SK-N-SH (cell line): ENCODE results near the gene SOX10. TPM values are rescaled to one million over a fixed set of nuclear protein-coding genes. Genes with fewer than 3 reads are reported as not detected.

ENCODE experiments used
- CTCF ChIA-PET: fragments of 300-600, 350-600 bp; formaldehyde crosslinking; extraction: SDS; loops from one replicate; lab custom pipeline; 2021; lab: Yijun Ruan, JAX
- POLR2A ChIA-PET: fragments of 350-600 bp; sonication (Branson Sonifier 250); formaldehyde crosslinking; extraction: SDS; loops from one replicate; lab custom pipeline; 2020; ENCODE audit warnings: antibody characterized with exemption, inconsistent platforms; lab: Yijun Ruan, JAX
- DNase-seq: peaks from one replicate; pipeline ENCODE4 v3.0.0; 2012
- H2AFZ ChIP-seq: fragments of 200-600 bp; sonication (generic); 2 replicates; pipeline ENCODE4 v1.8.1; 2016; ENCODE audit warnings: antibody characterized with exemption, mild to moderate bottlenecking, low read depth
- H3F3A ChIP-seq: fragments of 200-600 bp; sonication (generic); replicated peaks from 2 replicates; pipeline ENCODE3; 2016; ENCODE audit warnings: antibody characterized with exemption, mild to moderate bottlenecking; ENCODE audit not compliant: insufficient read depth
- H3K27ac ChIP-seq, 2 experiments: fragments of 200-500 bp in 1 of 2; fragments of 200-600 bp in 1 of 2; sonication (Bioruptor generic) in 1 of 2; sonication (generic), shearing (Covaris generic) in 1 of 2; 2 replicates each; pipeline versions ENCODE4 v1.5.1 to v1.6.1; 2014 to 2016; ENCODE audit warnings: low read depth in 2 of 2, inconsistent platforms in 1 of 2, low read length in 1 of 2, mild to moderate bottlenecking in 1 of 2, mixed read lengths in 1 of 2
- H3K27me3 ChIP-seq: fragments of 200-600 bp; sonication (generic), shearing (Covaris generic); 2 replicates; pipeline ENCODE4 v1.6.1; 2016; ENCODE audit warnings: mixed run types; ENCODE audit not compliant: insufficient read depth
- H3K36me3 ChIP-seq, 2 experiments: fragments of 200-500 bp in 1 of 2; fragments of 200-600 bp in 1 of 2; sonication (Bioruptor generic) in 1 of 2; sonication (generic) in 1 of 2; replicated peaks in 1 of 2; 2 replicates each; pipeline versions ENCODE3 to v1.5.1; 2014 to 2016; ENCODE audit warnings: low read length in 1 of 2, mild to moderate bottlenecking in 1 of 2; ENCODE audit not compliant: insufficient read depth in 2 of 2, control insufficient read depth in 1 of 2
- H3K4me1 ChIP-seq, 2 experiments: fragments of 200-500 bp in 1 of 2; fragments of 200-600 bp in 1 of 2; sonication (Bioruptor generic) in 1 of 2; sonication (generic), shearing (Covaris generic) in 1 of 2; 2 replicates each; pipeline versions ENCODE4 v1.5.1 to v1.6.1; 2014 to 2016; ENCODE audit warnings: low read depth in 1 of 2, low read length in 1 of 2, mixed run types in 1 of 2; ENCODE audit not compliant: insufficient read depth in 2 of 2, control insufficient read depth in 1 of 2
- H3K4me2 ChIP-seq: fragments of 200-600 bp; sonication (generic), shearing (Covaris generic); 2 replicates; pipeline ENCODE4 v1.6.1; 2017; ENCODE audit warnings: mixed run types
- H3K4me3 ChIP-seq, 2 experiments: fragments of 200-500 bp in 1 of 2; fragments of 200-600 bp in 1 of 2; sonication (Bioruptor generic) in 1 of 2; sonication (generic), shearing (Covaris generic) in 1 of 2; 2 replicates each; pipeline versions ENCODE4 v1.5.1 to v1.8.1; 2014 to 2016; ENCODE audit warnings: low read depth in 2 of 2, inconsistent platforms in 1 of 2, low read length in 1 of 2, mild to moderate bottlenecking in 1 of 2, mixed read lengths in 1 of 2, moderate library complexity in 1 of 2
- H3K79me2 ChIP-seq: fragments of 200-600 bp; sonication (generic); 2 replicates; pipeline ENCODE4 v1.8.1; 2017; ENCODE audit warnings: mild to moderate bottlenecking; ENCODE audit not compliant: insufficient read depth
- H3K9ac ChIP-seq: fragments of 200-600 bp; sonication (generic); 2 replicates; pipeline ENCODE4 v1.6.1; 2017; ENCODE audit warnings: mixed run types
- H3K9me2 ChIP-seq: fragments of 200-600 bp; sonication (generic); 2 replicates; pipeline ENCODE4 v1.6.1; 2017; ENCODE audit warnings: mixed run types
- H3K9me3 ChIP-seq: fragments of 200-600 bp; sonication (generic); 2 replicates; pipeline ENCODE4 v1.6.1; 2017; ENCODE audit warnings: mixed run types, mild to moderate bottlenecking, moderate library complexity
- H4K20me1 ChIP-seq: fragments of 200-600 bp; sonication (generic); 2 replicates; pipeline ENCODE4 v1.6.1; 2017; ENCODE audit warnings: mild to moderate bottlenecking, mixed run types; ENCODE audit not compliant: insufficient read depth
- CTCF ChIP-seq: fragments of 200-600 bp; sonication (generic); IDR thresholded peaks from 2 replicates; pipeline ENCODE4 v1.6.1; 2017; ENCODE audit warnings: antibody characterized with exemption, mild to moderate bottlenecking, moderate library complexity
- FOXJ3 ChIP-seq: sonication (generic); formaldehyde crosslinking; IDR thresholded peaks from 2 replicates; pipeline ENCODE4 v1.5.1; 2020; ENCODE audit warnings: mild to moderate bottlenecking, missing genetic modification reagents
- FOXM1 ChIP-seq: IDR thresholded peaks from 2 replicates; pipeline ENCODE4 v1.4.0; 2012; ENCODE audit warnings: low read depth, mild to moderate bottlenecking
- GABPA ChIP-seq: IDR thresholded peaks from 2 replicates; pipeline ENCODE4 v1.4.0; 2012; ENCODE audit warnings: low read depth, mild to moderate bottlenecking
- MAX ChIP-seq: IDR thresholded peaks from 2 replicates; pipeline ENCODE4 v1.4.0; 2012; ENCODE audit warnings: low read depth
- NRF1 ChIP-seq: IDR thresholded peaks from 2 replicates; pipeline ENCODE4 v1.6.1; 2012; ENCODE audit warnings: low read depth, mild to moderate bottlenecking, low read length
- RAD21 ChIP-seq: IDR thresholded peaks from 2 replicates; pipeline ENCODE4 v1.6.1; 2012; ENCODE audit warnings: mild to moderate bottlenecking, low read length
- RCOR1 ChIP-seq: fragments of 150-350 bp; IDR thresholded peaks from 2 replicates; pipeline ENCODE4 v1.6.1; 2017; ENCODE audit warnings: antibody characterized with exemption, low read length
- RFX5 ChIP-seq: IDR thresholded peaks from 2 replicates; pipeline ENCODE4 v1.6.1; 2012; ENCODE audit warnings: mild to moderate bottlenecking, improper control_type of control experiment, low read length
- SIN3A ChIP-seq: IDR thresholded peaks from 2 replicates; pipeline ENCODE4 v1.6.1; 2012; ENCODE audit warnings: low read depth, mild to moderate bottlenecking, low read length, moderate library complexity, borderline replicate concordance
- SMC3 ChIP-seq: IDR thresholded peaks from 2 replicates; pipeline ENCODE4 v1.6.1; 2012; ENCODE audit warnings: low read depth, low read length, improper control_type of control experiment
- TAF1 ChIP-seq: IDR thresholded peaks from 2 replicates; pipeline ENCODE4 v1.6.1; 2012; ENCODE audit warnings: low read depth, mild to moderate bottlenecking, low read length, moderate library complexity, borderline replicate concordance
- TCF12 ChIP-seq: IDR thresholded peaks from 2 replicates; pipeline ENCODE4 v1.4.0; 2012
- TEAD4 ChIP-seq: IDR thresholded peaks from 2 replicates; pipeline ENCODE4 v1.4.0; 2012; ENCODE audit warnings: mild to moderate bottlenecking, borderline replicate concordance; ENCODE audit not compliant: insufficient read depth
- USF1 ChIP-seq: IDR thresholded peaks from 2 replicates; pipeline ENCODE4 v1.4.0; 2012; ENCODE audit warnings: low read depth, borderline replicate concordance
- whole genome bisulfite sequencing: methylation state at CpG from one replicate; pipeline ENCODE4 v1.1.6; 2017; ENCODE audit warnings: low lambda C conversion rate; 5-methylcytosine and 5-hydroxymethylcytosine counted together
- polyA plus RNA-seq, 3 experiments: library from polyadenylated mRNA; depleted of rRNA; stranded (reverse); fragments of >200 nt; gene quantifications; 2 replicates each; pipeline ENCODE4 v1.2.3, GENCODE V29; 2012

SOX10 gene
- polyA plus RNA-seq, 1 of the 3 experiments (the other 2 are of a cell fraction) = not detected

GRCh38 chr22:38030311-38031133, 46.2 kb upstream of the SOX10 start:
- no peak overlapping the region for H3K27ac ChIP-seq
- ChIA-PET POLR2A (no interaction called here), CTCF (no interaction called here)
- no peaks in the 10 kb centered on the region for H3K79me2 ChIP-seq
- no peaks in the 10 kb centered on the region for H3K27me3 ChIP-seq
- no peak for TF ChIP-seq RFX5
- no peak for TF ChIP-seq FOXJ3 (CRISPR knock-in tag)
- TF ChIP-seq SIN3A = no peak
- TF ChIP-seq RAD21 = no peak
- TF ChIP-seq TCF12 = no peak
- TF ChIP-seq SMC3 = no peak
- no peak for TF ChIP-seq TEAD4
- no peak for TF ChIP-seq RCOR1
- TF ChIP-seq TAF1 = no peak
- no peak for TF ChIP-seq MAX
- H3K36me3 ChIP-seq = no peaks in the 10 kb centered on the region
- WGBS = 91% methylated on average over 9 of the region's 16 CpGs
- peaks cover 0 to 4% of the 10 kb centered on the region in 2 experiments; a peak in 1 of 4 replicates for H3K4me1 ChIP-seq
- H3K9me2 ChIP-seq = no peaks in the 10 kb centered on the region
- no peak for DNase-seq
- no peaks in the 10 kb centered on the region for H3K9me3 ChIP-seq
- H3K9ac ChIP-seq = no peak overlapping the region
- no peaks in the 10 kb centered on the region for H3F3A ChIP-seq
- H2AFZ ChIP-seq = no peak overlapping the region
- no peak overlapping the region for H3K4me2 ChIP-seq
- no peak overlapping the region for H3K4me3 ChIP-seq
- no peaks in the 10 kb centered on the region for H4K20me1 ChIP-seq

- POLR2A ChIA-PET = no interaction called here
These were observed 45.5 kb upstream of the SOX10 start for GRCh38 chr22:38029901-38030300.

More at GRCh38 chr22:38029901-38030300, 45.5 kb upstream of the SOX10 start:
- Histone ChIP-seq H3K9me3 (no peaks in the 10 kb centered on the region), H3F3A (no peaks in the 10 kb centered on the region), H3K9ac (no peak overlapping the region), H3K4me3 (no peak overlapping the region), H3K4me2 (no peak overlapping the region), H4K20me1 (no peaks in the 10 kb centered on the region), H3K4me1 (peaks cover 0 to 4% of the 10 kb centered on the region in 2 experiments; a peak in 1 of 4 replicates), H3K27me3 (no peaks in the 10 kb centered on the region), H3K9me2 (no peaks in the 10 kb centered on the region), H3K79me2 (no peaks in the 10 kb centered on the region), H3K27ac (no peak overlapping the region), H2AFZ (no peak overlapping the region), H3K36me3 (no peaks in the 10 kb centered on the region)
- CTCF ChIA-PET = no interaction called here
- no peak for DNase-seq
- TF ChIP-seq SIN3A (no peak), GABPA (no peak), TAF1 (no peak), USF1 (no peak), NRF1 (no peak), FOXM1 (no peak), CTCF (no peak)
- WGBS = 75% methylated on average over 3 of the region's 5 CpGs
